Endothelial cell of umbilical vein (primary cell): ENCODE data around the gene CCRL2. TPM values are rescaled to one million over a fixed set of nuclear protein-coding genes. Genes with fewer than 3 reads are reported as not detected.

Experiments
- BruUV-seq: library from RNA; stranded (reverse); fragments of 400-500 nt; replicated peaks from 2 replicates; lab custom pipeline; 2021; lab: Mats Ljungman, UMichigan
- CTCF ChIA-PET: fragments of 300-600, 350-600 bp; sonication (Branson Sonifier 250); formaldehyde crosslinking; loops from one replicate; lab custom pipeline; 2021; ENCODE audit warnings: antibody characterized with exemption, inconsistent platforms; lab: Charles Lee
- POLR2A ChIA-PET: fragments of 300-600, 350-600 bp; sonication (Branson Sonifier 250); formaldehyde crosslinking; loops from one replicate; lab custom pipeline; 2021; ENCODE audit warnings: antibody characterized with exemption, inconsistent platforms; lab: Charles Lee
- DNase-seq: peaks from one replicate; pipeline ENCODE4 v3.0.0-alpha.2; 2011; ENCODE audit warnings: low read depth, low spot score
- FAIRE-seq: peaks from 2 replicates; lab custom pipeline; 2011; peaks lifted over from hg19 to GRCh38; lab: Jason Lieb, UNC
- H2AFZ ChIP-seq: 2 replicates; pipeline ENCODE4 v1.6.0; 2012; ENCODE audit warnings: low read depth, low read length, control low read depth, inconsistent platforms
- H3K27ac ChIP-seq: 2 replicates; pipeline ENCODE4 v1.5.1; 2011; ENCODE audit warnings: low read depth, mild to moderate bottlenecking, control low read depth, low read length, moderate library complexity; ENCODE audit not compliant: insufficient read depth
- H3K27me3 ChIP-seq, 2 experiments: 2 replicates each; pipeline versions ENCODE4 v1.6.0 to v1.6.1; 2011; ENCODE audit warnings: low read length in 2 of 2, mixed read lengths in 1 of 2; ENCODE audit not compliant: control insufficient read depth in 2 of 2, insufficient read depth in 2 of 2
- H3K36me3 ChIP-seq, 2 experiments: 2 replicates in 1 of 2; 3 replicates in 1 of 2; pipeline ENCODE4 v1.5.1; 2011; ENCODE audit warnings: low read length in 2 of 2, mild to moderate bottlenecking in 1 of 2, moderate library complexity in 1 of 2; ENCODE audit not compliant: control insufficient read depth in 2 of 2, insufficient read depth in 2 of 2; ENCODE audit errors: extremely low read depth in 1 of 2
- H3K4me1 ChIP-seq: 3 replicates; pipeline ENCODE4 v1.5.1; 2011; ENCODE audit warnings: mild to moderate bottlenecking, low read length; ENCODE audit not compliant: control insufficient read depth, insufficient read depth; ENCODE audit errors: extremely low read depth
- H3K4me2 ChIP-seq: 2 replicates; pipeline ENCODE4 v1.6.1; 2011; ENCODE audit warnings: low read length, control low read depth, mixed read lengths; ENCODE audit not compliant: insufficient read depth
- H3K4me3 ChIP-seq, 3 experiments: fragments of 200-600 bp in 1 of 3; sonication (generic), shearing (Covaris generic) in 1 of 3; replicated peaks in 1 of 3; 2 replicates each; pipeline ENCODE4 v1.5.1; 2011 to 2016; ENCODE audit warnings: control low read depth in 3 of 3, low read length in 3 of 3, mild to moderate bottlenecking in 2 of 3, inconsistent platforms in 1 of 3, low read depth in 1 of 3, moderate library complexity in 1 of 3; ENCODE audit not compliant: insufficient read depth in 1 of 3
- H3K79me2 ChIP-seq: 2 replicates; pipeline ENCODE4 v1.6.0; 2012; ENCODE audit warnings: low read length, inconsistent platforms; ENCODE audit not compliant: control insufficient read depth, insufficient read depth
- H3K9ac ChIP-seq: replicated peaks from 2 replicates; pipeline ENCODE3; 2011; ENCODE audit warnings: low read length, control low read depth; ENCODE audit not compliant: insufficient read depth; ENCODE audit errors: extremely low read depth
- H3K9me1 ChIP-seq: replicated peaks from 3 replicates; pipeline ENCODE4 v1.6.0; 2011; ENCODE audit warnings: mild to moderate bottlenecking, low read length; ENCODE audit not compliant: control insufficient read depth, insufficient read depth; ENCODE audit errors: extremely low read depth
- H3K9me3 ChIP-seq: replicated peaks from 2 replicates; pipeline ENCODE4 v1.5.1; 2012; ENCODE audit warnings: low read length, inconsistent platforms; ENCODE audit not compliant: control insufficient read depth, insufficient read depth
- H4K20me1 ChIP-seq: replicated peaks from 2 replicates; pipeline ENCODE3; 2011; ENCODE audit warnings: mild to moderate bottlenecking, low read length; ENCODE audit not compliant: control insufficient read depth, insufficient read depth; ENCODE audit errors: extremely low read depth
- EZH2 ChIP-seq: IDR thresholded peaks from 2 replicates; pipeline ENCODE4 v1.6.1; 2012; ENCODE audit warnings: borderline replicate concordance, low read depth, mild to moderate bottlenecking, moderate library complexity, low read length, inconsistent platforms; ENCODE audit not compliant: severe bottlenecking
- FOS ChIP-seq: IDR thresholded peaks from 2 replicates; pipeline ENCODE4 v1.6.1; 2011; ENCODE audit warnings: mild to moderate bottlenecking, low read length, moderate library complexity, borderline replicate concordance; ENCODE audit not compliant: insufficient read depth
- GATA2 ChIP-seq: IDR thresholded peaks from 2 replicates; pipeline ENCODE4 v1.7.0; 2011; ENCODE audit warnings: low read depth, mild to moderate bottlenecking, moderate library complexity, mixed read lengths, low read length; ENCODE audit not compliant: insufficient read length, insufficient read depth
- MAX ChIP-seq: IDR thresholded peaks from 2 replicates; pipeline ENCODE4 v1.6.1; 2011; ENCODE audit not compliant: insufficient read depth, insufficient read length
- MYC ChIP-seq: IDR thresholded peaks from one replicate; pipeline ENCODE4 v1.6.1; 2011; ENCODE audit warnings: mild to moderate bottlenecking, low read depth, low read length
- POLR2A ChIP-seq: IDR thresholded peaks from 2 replicates; pipeline ENCODE4 v1.6.1; 2012; ENCODE audit warnings: low read depth, mild to moderate bottlenecking, control low read depth, low read length
- POLR2AphosphoS5 ChIP-seq: IDR thresholded peaks from 2 replicates; pipeline ENCODE4 v1.6.1; 2012; ENCODE audit warnings: low read depth, mild to moderate bottlenecking, control low read depth, low read length, moderate library complexity; ENCODE audit not compliant: insufficient read depth
- dilution Hi-C: fragments of 300-500 bp; cut with MboI; formaldehyde crosslinking; loops from one replicate; pipeline ENCODE4 v1.15.0; 2019; ENCODE audit warnings: low sequenced_read_pairs; ENCODE audit not compliant: extremely low pct_ligation_motif_present
- intact Hi-C: fragments of 100-400 bp; cut with micrococcal nuclease; formaldehyde crosslinking; loops from one replicate; pipeline ENCODE4 v1.10.0; 2022
- polyA plus RNA-seq, 4 experiments: library from polyadenylated mRNA; depleted of rRNA in 3 of 4; stranded (reverse) in 3 of 4; unstranded in 1 of 4; fragments of >200 nt; gene quantifications; 2 replicates each; pipeline versions ENCODE4 v1.2.1 to v1.2.3, GENCODE V29; 2011 to 2012; ENCODE audit warnings: missing spikeins in 1 of 4
- total RNA-seq: library from RNA; stranded (reverse); gene quantifications from 2 replicates; pipeline ENCODE4 v1.2.3, GENCODE V29; 2021
- TF ChIP-seq, protein P1 (sequence below), 2 donors: IDR thresholded peaks; 1 replicate in 1 of 2; 2 replicates in 1 of 2; pipeline ENCODE4 v1.5.1; 2011; ENCODE audit warnings: low read length in 2 of 2, mild to moderate bottlenecking in 2 of 2, moderate library complexity in 2 of 2, control low read depth in 1 of 2, inconsistent platforms in 1 of 2, low read depth in 1 of 2; ENCODE audit not compliant: insufficient read depth in 1 of 2; ENCODE audit errors: extremely low read depth in 1 of 2

Gene CCRL2
- total and polyA plus RNA-seq, 2 donors (not counting 3 experiments of a cell fraction or from before 2014, with no cell fraction given) = 6.4 to 6.6 TPM

DNA sequence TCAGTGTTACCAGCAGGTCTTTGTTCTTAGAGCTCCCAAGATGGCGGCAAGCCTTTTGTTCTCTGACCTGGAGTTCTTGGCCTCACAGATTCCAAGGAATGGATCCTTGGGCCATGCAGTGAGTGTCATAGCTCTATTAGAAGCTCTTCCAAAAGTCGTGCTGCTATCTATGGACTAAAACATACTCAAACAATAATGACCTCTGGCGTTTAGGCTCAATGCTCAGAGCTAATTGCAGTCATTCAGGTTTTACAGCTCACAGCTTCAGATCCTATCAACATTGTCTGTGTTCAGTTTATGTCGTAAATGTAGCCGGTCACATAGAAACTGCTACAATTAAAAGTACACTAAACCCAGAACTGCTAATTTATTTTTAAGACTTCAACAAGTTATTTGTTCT is 22.2 kb downstream of the CCRL2 start:
- Histone ChIP-seq H3K27ac (no peak overlapping the region), H4K20me1 (no peaks in the 10 kb centered on the region), H3K4me1 (no peaks in the 10 kb centered on the region), H3K9me3 (no peaks in the 10 kb centered on the region), H3K9me1 (no peaks in the 10 kb centered on the region), H3K9ac (no peak overlapping the region), H3K36me3 (no peaks in the 10 kb centered on the region), H2AFZ (no peak overlapping the region), H3K4me2 (no peak overlapping the region), H3K4me3 (no peak overlapping the region), H3K27me3 (peaks cover 0 to 2% of the 10 kb centered on the region in 2 experiments), H3K79me2 (no peaks in the 10 kb centered on the region)
- FAIRE-seq (no peak), DNase-seq (no peak)
- ChIA-PET POLR2A (no interaction called here), CTCF (interaction anchor here (0.8 to 6.6 kb wide), 10 partner anchors 13 to 490 kb away, joined by 3 to 200 read pairs (median 4); partner anchors contain the start of genes CCR5AS and CCRL2)
- dilution Hi-C loops = no loop called here
- TF ChIP-seq EZH2 (no peak), GATA2 (no peak), MYC (no peak), POLR2A (no peak), MAX (no peak), POLR2AphosphoS5 (no peak), FOS (no peak)
- TF ChIP-seq, protein P1, sequence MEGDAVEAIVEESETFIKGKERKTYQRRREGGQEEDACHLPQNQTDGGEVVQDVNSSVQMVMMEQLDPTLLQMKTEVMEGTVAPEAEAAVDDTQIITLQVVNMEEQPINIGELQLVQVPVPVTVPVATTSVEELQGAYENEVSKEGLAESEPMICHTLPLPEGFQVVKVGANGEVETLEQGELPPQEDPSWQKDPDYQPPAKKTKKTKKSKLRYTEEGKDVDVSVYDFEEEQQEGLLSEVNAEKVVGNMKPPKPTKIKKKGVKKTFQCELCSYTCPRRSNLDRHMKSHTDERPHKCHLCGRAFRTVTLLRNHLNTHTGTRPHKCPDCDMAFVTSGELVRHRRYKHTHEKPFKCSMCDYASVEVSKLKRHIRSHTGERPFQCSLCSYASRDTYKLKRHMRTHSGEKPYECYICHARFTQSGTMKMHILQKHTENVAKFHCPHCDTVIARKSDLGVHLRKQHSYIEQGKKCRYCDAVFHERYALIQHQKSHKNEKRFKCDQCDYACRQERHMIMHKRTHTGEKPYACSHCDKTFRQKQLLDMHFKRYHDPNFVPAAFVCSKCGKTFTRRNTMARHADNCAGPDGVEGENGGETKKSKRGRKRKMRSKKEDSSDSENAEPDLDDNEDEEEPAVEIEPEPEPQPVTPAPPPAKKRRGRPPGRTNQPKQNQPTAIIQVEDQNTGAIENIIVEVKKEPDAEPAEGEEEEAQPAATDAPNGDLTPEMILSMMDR (IDR thresholded peaks at IDR 0.05; ENCODE audit: extremely low read depth in 1 of 2, insufficient read depth in 1 of 2, low read depth in 1 of 2, low read length in 2 of 2) = no peak
- BruUV-seq = no TSS peak
- intact Hi-C loops = loop anchor here (10.0 kb wide), 1 partner anchor 214 kb away; no protein-coding TSS in a partner anchor
